ENCODE measurements around the gene PILRA.
A peak's percentile ranks its signal among the peaks of the same experiment; 100 is the strongest.

Gene PILRA

DNA sequence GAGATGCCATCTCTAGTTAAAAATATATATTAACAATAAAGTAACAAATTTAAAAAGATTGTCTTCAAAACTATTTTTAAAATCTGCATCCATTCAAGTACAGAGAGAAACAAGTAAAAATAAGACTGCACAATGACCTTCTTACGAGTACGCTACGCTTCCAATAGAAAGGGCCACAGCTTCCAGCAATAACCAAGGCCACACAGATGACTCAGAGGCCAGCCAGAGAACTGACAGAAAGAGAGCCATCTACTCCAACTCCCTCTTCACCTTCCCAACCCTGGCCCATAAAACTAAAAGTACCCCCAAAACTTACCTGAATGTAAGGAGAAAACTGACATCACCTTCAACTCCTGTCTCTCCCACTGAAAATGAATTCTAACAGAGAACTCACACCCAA lies 26.8 kb downstream of the PILRA start:
- TF ChIP-seq, protein P1, sequence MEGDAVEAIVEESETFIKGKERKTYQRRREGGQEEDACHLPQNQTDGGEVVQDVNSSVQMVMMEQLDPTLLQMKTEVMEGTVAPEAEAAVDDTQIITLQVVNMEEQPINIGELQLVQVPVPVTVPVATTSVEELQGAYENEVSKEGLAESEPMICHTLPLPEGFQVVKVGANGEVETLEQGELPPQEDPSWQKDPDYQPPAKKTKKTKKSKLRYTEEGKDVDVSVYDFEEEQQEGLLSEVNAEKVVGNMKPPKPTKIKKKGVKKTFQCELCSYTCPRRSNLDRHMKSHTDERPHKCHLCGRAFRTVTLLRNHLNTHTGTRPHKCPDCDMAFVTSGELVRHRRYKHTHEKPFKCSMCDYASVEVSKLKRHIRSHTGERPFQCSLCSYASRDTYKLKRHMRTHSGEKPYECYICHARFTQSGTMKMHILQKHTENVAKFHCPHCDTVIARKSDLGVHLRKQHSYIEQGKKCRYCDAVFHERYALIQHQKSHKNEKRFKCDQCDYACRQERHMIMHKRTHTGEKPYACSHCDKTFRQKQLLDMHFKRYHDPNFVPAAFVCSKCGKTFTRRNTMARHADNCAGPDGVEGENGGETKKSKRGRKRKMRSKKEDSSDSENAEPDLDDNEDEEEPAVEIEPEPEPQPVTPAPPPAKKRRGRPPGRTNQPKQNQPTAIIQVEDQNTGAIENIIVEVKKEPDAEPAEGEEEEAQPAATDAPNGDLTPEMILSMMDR (IDR thresholded peaks at IDR 0.05; ENCODE audit: low read depth, low read length): no peak
- no peak for DNase-seq (ENCODE audit: extremely low read depth, low read depth)

GRCh38 chr7:100400656-100401055 lies 27.4 kb downstream of the PILRA start:
- DNase-seq (ENCODE audit: extremely low read depth, low read depth): no peak
- TF ChIP-seq, protein P1 (IDR thresholded peaks at IDR 0.05; ENCODE audit: low read depth, low read length): no peak

DNA sequence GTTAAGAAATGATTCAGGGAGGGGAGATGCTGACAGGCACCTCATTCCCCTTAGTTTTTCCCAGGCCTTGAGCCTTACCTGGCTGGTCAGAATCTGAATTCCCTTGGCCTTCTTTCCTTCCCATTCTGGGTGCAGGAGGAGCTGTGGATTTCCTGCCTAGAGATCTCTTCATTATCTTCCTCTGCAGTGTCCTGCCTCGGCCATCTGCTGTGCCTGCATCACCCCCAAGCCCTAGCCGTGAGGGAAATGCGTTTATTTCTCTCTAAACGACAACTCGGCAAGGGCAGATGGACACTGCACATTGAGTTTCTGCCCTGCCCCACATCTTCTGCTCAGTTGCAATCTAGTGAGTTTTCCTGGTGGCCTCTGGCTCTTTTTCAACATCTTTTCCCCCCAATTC lies 28.5 kb downstream of the PILRA start:
- TF ChIP-seq, protein P1 (IDR thresholded peaks at IDR 0.05; ENCODE audit: low read depth, low read length): no peak
- DNase-seq (ENCODE audit: extremely low read depth, low read depth): no peak

- TF ChIP-seq, protein P1 (IDR thresholded peaks at IDR 0.05; ENCODE audit: low read depth, low read length): no peak
These were observed 29.0 kb downstream of the PILRA start for GRCh38 chr7:100402241-100402640.

GRCh38 chr7:100406767-100407166 lies 33.5 kb downstream of the PILRA start:
- no peak for DNase-seq (ENCODE audit: extremely low read depth, low read depth)
- TF ChIP-seq, protein P1 (IDR thresholded peaks at IDR 0.05; ENCODE audit: low read depth, low read length): no peak

More at GRCh38 chr7:100402241-100402640, 29.0 kb downstream of the PILRA start:
- DNase-seq (ENCODE audit: extremely low read depth, low read depth): no peak

DNA sequence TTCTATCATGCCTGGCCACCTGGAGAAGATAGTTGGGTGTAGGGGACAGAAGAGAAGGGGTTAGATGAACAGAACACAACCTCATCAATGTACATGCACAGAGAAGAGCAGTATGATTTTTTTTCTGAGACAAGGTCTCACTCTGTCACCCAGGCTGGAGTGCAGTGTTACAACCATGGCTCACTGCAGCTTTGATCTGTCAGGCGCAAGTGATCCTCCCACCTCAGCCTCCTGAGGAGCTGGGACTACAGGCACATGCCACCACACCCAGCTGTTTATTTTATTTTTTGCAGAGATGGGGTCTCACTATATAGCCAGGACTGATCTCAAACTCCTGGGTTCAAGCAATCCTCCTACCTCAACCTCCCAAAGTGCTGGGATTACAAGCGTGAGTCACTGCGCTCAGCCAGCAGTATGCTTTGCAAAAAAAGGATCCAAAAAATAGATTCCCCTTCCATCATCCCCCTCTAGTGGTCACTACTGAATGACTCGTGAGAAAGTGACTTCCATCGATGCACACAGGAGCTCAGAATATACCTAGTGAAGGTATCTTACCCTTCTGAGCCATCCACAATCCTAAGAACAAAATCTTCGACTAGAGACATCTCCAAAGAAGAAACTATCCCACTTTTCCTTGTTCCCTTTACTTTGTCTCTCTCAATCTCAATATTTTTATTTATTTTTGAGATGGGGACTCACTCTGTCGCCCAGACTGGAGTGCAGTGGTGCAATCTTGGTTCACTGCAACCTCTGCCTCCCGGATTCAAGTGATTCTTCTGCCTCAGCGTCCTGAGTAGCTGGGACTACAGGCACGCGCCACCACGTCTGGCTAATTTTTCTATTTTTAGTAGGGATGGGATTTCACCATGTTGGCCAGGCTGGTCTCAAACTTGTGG lies 34.2 kb downstream of the PILRA start:
- TF ChIP-seq, protein P1 (IDR thresholded peaks at IDR 0.05; ENCODE audit: low read depth, low read length): peak; percentile 72
- DNase-seq (ENCODE audit: extremely low read depth, low read depth): peak; percentile 37

DNA sequence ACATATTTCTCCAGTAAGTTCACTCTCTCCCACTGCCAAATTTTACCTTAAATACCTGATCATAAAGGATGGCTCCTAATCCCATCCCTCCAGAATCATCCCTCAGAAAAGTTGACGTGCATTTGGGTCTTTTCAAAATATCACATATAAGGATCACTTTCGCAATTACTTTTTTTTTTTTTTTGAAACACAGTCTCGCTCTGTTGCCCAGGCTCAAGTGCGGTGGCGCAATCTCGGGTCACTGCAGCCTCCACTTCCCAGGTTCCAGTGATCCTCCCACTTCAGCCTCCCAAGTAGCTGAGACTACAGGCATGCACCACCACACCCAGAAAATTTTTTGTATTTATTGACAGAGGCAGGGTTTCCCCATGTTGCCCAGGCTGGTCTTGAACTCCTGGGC lies 37.8 kb downstream of the PILRA start:
- TF ChIP-seq, protein P1 (IDR thresholded peaks at IDR 0.05; ENCODE audit: low read depth, low read length): no peak
- DNase-seq (ENCODE audit: extremely low read depth, low read depth): no peak
